PFSK-1 (cell line): ENCODE data around the gene SSTR3.

Experiments
- FOXP2 ChIP-seq: optimal IDR thresholded peaks from 2 replicates; pipeline ENCODE3; 2011; ENCODE audit warnings: borderline replicate concordance, control low read depth, inconsistent platforms; ENCODE audit not compliant: insufficient read depth; ENCODE audit errors: extremely low read length, extremely low read depth
- POLR2AphosphoS5 ChIP-seq: IDR thresholded peaks from 2 replicates; pipeline ENCODE4 v1.6.1; 2012; ENCODE audit warnings: low read depth, mild to moderate bottlenecking, control low read depth, low read length, moderate library complexity
- SIN3A ChIP-seq: IDR thresholded peaks from 2 replicates; pipeline ENCODE4 v1.6.1; 2012; ENCODE audit warnings: mild to moderate bottlenecking, low read length, moderate library complexity, borderline replicate concordance; ENCODE audit not compliant: insufficient read depth
- TAF1 ChIP-seq: IDR thresholded peaks from 2 replicates; pipeline ENCODE4 v1.6.1; 2012; ENCODE audit warnings: low read length, control low read depth, borderline replicate concordance; ENCODE audit not compliant: insufficient read depth
- TF ChIP-seq, protein P1 (sequence below), 2 experiments: IDR thresholded peaks; 2 replicates each; pipeline versions ENCODE4 v1.6.1 to v1.8.0; 2011 to 2012; ENCODE audit warnings: low read depth in 2 of 2, low read length in 2 of 2, control low read depth in 1 of 2, inconsistent platforms in 1 of 2, mild to moderate bottlenecking in 1 of 2, moderate library complexity in 1 of 2; ENCODE audit not compliant: insufficient read depth in 1 of 2

SSTR3 gene

DNA sequence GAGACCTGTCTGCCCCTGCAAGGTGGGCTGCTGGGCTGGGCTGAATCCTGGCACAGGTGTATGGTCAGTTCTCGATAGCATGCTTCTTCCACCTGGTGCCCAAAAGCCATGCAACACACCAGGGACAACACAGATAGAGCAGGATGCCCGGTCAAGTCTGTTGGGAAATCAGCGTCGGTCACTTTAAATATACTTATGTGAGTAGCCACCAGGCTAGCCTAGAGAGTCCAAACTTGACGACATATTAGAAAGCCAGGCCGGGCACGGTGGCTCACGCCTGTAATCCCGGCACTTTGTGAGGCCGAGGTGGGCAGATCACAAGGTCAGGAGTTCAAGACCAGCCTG lies 33.2 kb downstream of the SSTR3 start:
- TF ChIP-seq TAF1, result no peak
- TF ChIP-seq, protein P1, sequence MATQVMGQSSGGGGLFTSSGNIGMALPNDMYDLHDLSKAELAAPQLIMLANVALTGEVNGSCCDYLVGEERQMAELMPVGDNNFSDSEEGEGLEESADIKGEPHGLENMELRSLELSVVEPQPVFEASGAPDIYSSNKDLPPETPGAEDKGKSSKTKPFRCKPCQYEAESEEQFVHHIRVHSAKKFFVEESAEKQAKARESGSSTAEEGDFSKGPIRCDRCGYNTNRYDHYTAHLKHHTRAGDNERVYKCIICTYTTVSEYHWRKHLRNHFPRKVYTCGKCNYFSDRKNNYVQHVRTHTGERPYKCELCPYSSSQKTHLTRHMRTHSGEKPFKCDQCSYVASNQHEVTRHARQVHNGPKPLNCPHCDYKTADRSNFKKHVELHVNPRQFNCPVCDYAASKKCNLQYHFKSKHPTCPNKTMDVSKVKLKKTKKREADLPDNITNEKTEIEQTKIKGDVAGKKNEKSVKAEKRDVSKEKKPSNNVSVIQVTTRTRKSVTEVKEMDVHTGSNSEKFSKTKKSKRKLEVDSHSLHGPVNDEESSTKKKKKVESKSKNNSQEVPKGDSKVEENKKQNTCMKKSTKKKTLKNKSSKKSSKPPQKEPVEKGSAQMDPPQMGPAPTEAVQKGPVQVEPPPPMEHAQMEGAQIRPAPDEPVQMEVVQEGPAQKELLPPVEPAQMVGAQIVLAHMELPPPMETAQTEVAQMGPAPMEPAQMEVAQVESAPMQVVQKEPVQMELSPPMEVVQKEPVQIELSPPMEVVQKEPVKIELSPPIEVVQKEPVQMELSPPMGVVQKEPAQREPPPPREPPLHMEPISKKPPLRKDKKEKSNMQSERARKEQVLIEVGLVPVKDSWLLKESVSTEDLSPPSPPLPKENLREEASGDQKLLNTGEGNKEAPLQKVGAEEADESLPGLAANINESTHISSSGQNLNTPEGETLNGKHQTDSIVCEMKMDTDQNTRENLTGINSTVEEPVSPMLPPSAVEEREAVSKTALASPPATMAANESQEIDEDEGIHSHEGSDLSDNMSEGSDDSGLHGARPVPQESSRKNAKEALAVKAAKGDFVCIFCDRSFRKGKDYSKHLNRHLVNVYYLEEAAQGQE (IDR thresholded peaks at IDR 0.05; ENCODE audit: insufficient read depth in 1 of 2, low read depth in 2 of 2, low read length in 2 of 2), result no peak
- TF ChIP-seq SIN3A, result no peak
- TF ChIP-seq POLR2AphosphoS5, result no peak
- no peak for TF ChIP-seq FOXP2

DNA sequence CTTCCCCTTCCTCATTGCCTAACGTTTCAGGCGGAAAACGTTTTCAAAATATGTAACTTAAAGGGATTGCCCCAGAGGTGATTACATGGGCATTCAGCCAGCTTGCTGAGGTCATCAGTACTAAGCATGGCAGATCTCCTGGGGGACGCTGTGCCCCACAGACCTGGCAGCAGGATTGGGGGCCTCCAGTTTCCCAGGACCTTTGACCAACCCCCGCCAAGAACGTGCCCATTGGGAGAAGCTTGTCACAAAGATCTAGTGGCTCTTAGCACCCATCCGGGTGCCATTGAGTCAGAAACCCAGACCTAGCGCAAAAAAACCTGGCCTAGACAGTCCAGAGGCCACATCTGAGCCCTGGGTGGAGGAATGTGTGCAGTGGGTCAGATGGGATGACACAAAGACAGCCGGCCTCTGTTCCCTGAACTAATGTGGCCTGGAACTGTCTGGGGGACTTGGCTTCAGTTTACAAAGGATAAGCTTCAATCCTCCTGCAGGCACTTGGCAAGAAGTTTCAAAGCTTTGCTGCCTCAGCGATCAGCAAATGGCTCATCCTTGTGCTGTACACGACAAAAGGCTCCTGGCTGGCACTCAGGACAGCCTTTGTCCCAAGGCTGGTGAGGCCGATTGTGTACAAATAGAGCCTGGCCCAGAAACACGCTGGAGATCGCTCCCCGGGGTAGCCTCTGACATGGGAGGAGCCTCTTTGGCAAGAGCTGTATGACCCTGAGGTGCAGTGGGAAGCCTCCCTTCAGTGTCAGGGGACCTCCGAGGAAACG lies 33.7 kb downstream of the SSTR3 start:
- TF ChIP-seq, protein P1 (IDR thresholded peaks at IDR 0.05; ENCODE audit: insufficient read depth in 1 of 2, low read depth in 2 of 2, low read length in 2 of 2), result no peak
- TF ChIP-seq TAF1 (no peak), SIN3A (no peak), FOXP2 (no peak), POLR2AphosphoS5 (no peak)

DNA sequence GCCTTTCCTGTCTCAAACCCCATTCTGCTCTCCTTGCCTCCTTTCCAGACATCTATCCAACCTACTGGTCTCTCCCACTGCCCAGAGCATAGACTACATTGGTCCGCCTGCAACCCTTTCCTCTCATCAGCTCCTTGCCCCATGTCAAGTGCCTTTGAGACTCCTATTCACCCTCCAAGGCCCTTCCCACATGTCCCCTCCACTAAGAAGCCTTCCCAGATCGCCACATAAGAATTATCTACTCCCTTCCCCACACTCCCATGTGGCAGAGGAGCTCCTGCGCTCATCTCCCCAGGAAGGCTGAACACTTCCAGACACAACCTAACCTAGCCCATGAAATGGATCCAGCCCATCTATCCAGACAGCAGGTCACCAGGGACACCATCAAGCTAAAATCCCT lies 34.5 kb downstream of the SSTR3 start:
- TF ChIP-seq SIN3A, result no peak
- no peak for TF ChIP-seq POLR2AphosphoS5
- TF ChIP-seq TAF1, result no peak
- TF ChIP-seq, protein P1 (IDR thresholded peaks at IDR 0.05; ENCODE audit: insufficient read depth in 1 of 2, low read depth in 2 of 2, low read length in 2 of 2), result no peak
- no peak for TF ChIP-seq FOXP2

DNA sequence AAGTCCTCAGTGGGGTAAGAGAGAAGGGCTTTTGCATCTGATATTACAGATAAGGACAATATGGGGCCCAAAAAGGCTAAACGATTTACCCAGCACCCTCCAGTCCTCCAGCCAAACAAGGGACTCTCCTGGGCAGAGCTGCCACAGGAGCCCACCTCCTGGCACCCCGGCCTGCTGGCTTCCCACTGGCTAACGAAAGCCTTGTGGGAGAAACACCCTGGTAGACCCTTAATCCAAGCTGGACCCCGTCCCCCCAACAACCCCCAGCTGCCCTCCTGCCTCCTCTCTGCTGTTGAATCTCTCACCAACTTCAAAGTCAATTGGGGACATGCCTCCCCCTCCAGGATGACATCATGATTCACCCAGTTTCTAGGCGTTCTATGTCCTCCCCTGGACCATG lies 35.1 kb downstream of the SSTR3 start:
- TF ChIP-seq POLR2AphosphoS5 (no peak), TAF1 (no peak), FOXP2 (no peak), SIN3A (no peak)
- TF ChIP-seq, protein P1 (IDR thresholded peaks at IDR 0.05; ENCODE audit: insufficient read depth in 1 of 2, low read depth in 2 of 2, low read length in 2 of 2), result no peak
